KMS-11 (cell line): ENCODE data around the gene VWCE.

Experiments used
- H2AFZ ChIP-seq: fragments of 200-600 bp; sonication (generic); 2 replicates; pipeline ENCODE4 v1.6.1; 2016; ENCODE audit warnings: antibody characterized with exemption, mixed run types, low read depth
- H3K27ac ChIP-seq: fragments of 200-600 bp; sonication (generic); 2 replicates; pipeline ENCODE4 v1.6.1; 2016; ENCODE audit warnings: mild to moderate bottlenecking, mixed run types
- H3K27me3 ChIP-seq: fragments of 200-600 bp; sonication (generic); 2 replicates; pipeline ENCODE4 v1.6.1; 2017; ENCODE audit warnings: mild to moderate bottlenecking, low read depth, mixed run types, moderate library complexity; ENCODE audit not compliant: insufficient read depth
- H3K36me3 ChIP-seq: fragments of 200-600 bp; sonication (generic); 2 replicates; pipeline ENCODE4 v1.6.1; 2017; ENCODE audit warnings: mild to moderate bottlenecking, mixed run types; ENCODE audit not compliant: insufficient read depth
- H3K4me1 ChIP-seq: fragments of 200-600 bp; sonication (generic); 2 replicates; pipeline ENCODE4 v1.6.1; 2016; ENCODE audit warnings: mild to moderate bottlenecking, low read depth, mixed run types; ENCODE audit not compliant: poor library complexity, severe bottlenecking
- H3K4me2 ChIP-seq: fragments of 200-600 bp; sonication (generic); 2 replicates; pipeline ENCODE4 v1.7.0; 2016; ENCODE audit warnings: mild to moderate bottlenecking, mixed run types
- H3K4me3 ChIP-seq: fragments of 200-600 bp; sonication (generic); IDR thresholded peaks from 2 replicates; pipeline ENCODE4 v1.6.1; 2017; ENCODE audit warnings: low read depth, low read length, mixed read lengths; ENCODE audit not compliant: insufficient read depth
- H3K79me2 ChIP-seq: fragments of 200-600 bp; sonication (generic); 2 replicates; pipeline ENCODE4 v1.6.1; 2016; ENCODE audit warnings: low read depth, mixed run types; ENCODE audit not compliant: insufficient read depth
- H3K9ac ChIP-seq: fragments of 200-600 bp; sonication (generic); 2 replicates; pipeline ENCODE4 v1.6.1; 2016; ENCODE audit warnings: mild to moderate bottlenecking, mixed run types
- H4K20me1 ChIP-seq: fragments of 200-600 bp; sonication (generic); 2 replicates; pipeline ENCODE4 v1.6.1; 2016; ENCODE audit warnings: mild to moderate bottlenecking, mixed run types; ENCODE audit not compliant: insufficient read depth
- CTCF ChIP-seq: fragments of 200-600 bp; sonication (generic); conservative IDR thresholded peaks from 2 replicates; pipeline ENCODE4 v1.6.1; 2017; ENCODE audit warnings: low read depth, mild to moderate bottlenecking, antibody characterized with exemption, low read length, moderate library complexity, mixed read lengths

VWCE gene

GRCh38 chr11:61328351-61328750 is 33.2 kb upstream of the VWCE start:
- TF ChIP-seq CTCF, result no peak
- no peak overlapping the region for H3K9ac ChIP-seq
- H3K4me1 ChIP-seq, result peaks cover 26% of the 10 kb centered on the region
- H3K4me3 ChIP-seq, result no peak overlapping the region
- H3K4me2 ChIP-seq, result no peak overlapping the region
- H2AFZ ChIP-seq, result no peak overlapping the region
- H3K36me3 ChIP-seq, result peaks cover 16% of the 10 kb centered on the region; the same call in 1 of the 2 replicates
- H3K27me3 ChIP-seq, result no peaks in the 10 kb centered on the region
- no peaks in the 10 kb centered on the region for H4K20me1 ChIP-seq
- H3K27ac ChIP-seq, result no peak overlapping the region
- peaks cover 71% of the 10 kb centered on the region for H3K79me2 ChIP-seq

DNA sequence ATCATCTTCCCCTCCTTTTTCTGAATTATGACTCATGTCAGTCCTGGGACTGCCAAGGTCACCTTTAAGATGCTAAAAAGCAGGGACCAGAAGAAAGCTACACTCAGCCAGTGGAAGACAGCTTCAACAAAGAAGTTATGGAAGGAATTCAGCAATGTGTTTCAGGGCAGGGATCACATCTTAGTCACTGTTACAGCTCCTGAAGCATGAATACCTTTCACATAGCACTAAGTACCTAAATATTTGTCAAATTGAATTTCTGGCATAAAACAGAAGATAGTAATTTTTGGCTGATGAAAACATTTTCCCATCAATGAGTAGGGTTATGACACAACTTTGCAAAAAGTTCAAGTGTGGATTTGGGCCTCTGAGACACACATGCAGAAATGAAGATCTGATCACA is 32.6 kb upstream of the VWCE start:
- Histone ChIP-seq H2AFZ (no peak overlapping the region), H3K9ac (no peak overlapping the region), H3K79me2 (peaks cover 67% of the 10 kb centered on the region), H4K20me1 (no peaks in the 10 kb centered on the region), H3K4me2 (no peak overlapping the region), H3K4me1 (peaks cover 26% of the 10 kb centered on the region), H3K27ac (no peak overlapping the region), H3K27me3 (no peaks in the 10 kb centered on the region), H3K36me3 (peaks cover 17% of the 10 kb centered on the region; the same call in 1 of the 2 replicates), H3K4me3 (no peak overlapping the region)
- no peak for TF ChIP-seq CTCF

GRCh38 chr11:61325649-61326414 is 30.7 kb upstream of the VWCE start:
- no peak for TF ChIP-seq CTCF
- Histone ChIP-seq H3K36me3 (peaks cover 22% of the 10 kb centered on the region; the same call in 1 of the 2 replicates), H3K4me1 (peaks cover 14% of the 10 kb centered on the region), H3K79me2 (peaks cover 49% of the 10 kb centered on the region), H3K4me3 (no peak overlapping the region), H3K27ac (no peak overlapping the region), H3K4me2 (no peak overlapping the region), H2AFZ (no peak overlapping the region), H3K9ac (no peak overlapping the region), H4K20me1 (no peaks in the 10 kb centered on the region), H3K27me3 (no peaks in the 10 kb centered on the region)

DNA sequence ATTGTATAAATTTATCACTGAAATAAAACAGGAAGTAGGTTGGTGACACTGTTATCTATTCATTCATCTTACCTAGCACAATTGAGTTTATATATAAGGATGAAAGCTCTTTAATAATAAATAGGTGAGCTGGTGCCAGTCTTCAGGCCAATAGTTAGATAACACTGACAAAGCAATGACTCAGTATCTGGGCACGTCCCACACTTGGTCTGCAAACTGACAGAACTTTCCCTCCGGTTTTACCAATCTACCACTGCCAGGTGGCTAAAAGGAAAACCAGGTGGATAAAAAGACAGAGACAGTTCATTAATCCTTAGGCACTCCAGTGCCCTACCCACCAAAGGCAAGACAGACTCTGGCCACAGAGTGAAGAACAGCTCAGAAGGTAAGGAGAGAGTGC is 20.1 kb upstream of the VWCE start:
- TF ChIP-seq CTCF, result no peak
- Histone ChIP-seq H4K20me1 (no peaks in the 10 kb centered on the region), H3K36me3 (peaks cover 13% of the 10 kb centered on the region), H3K27ac (no peak overlapping the region), H3K4me1 (no peaks in the 10 kb centered on the region), H2AFZ (no peak overlapping the region), H3K27me3 (no peaks in the 10 kb centered on the region), H3K9ac (no peak overlapping the region), H3K79me2 (no peaks in the 10 kb centered on the region), H3K4me2 (no peak overlapping the region), H3K4me3 (no peak overlapping the region)
